HFF-Myc (cell line): ENCODE results near the gene CCDC201.

Source experiments
- DNase-seq: peaks from one replicate; pipeline ENCODE4 v3.0.0-alpha.2; 2011; ENCODE audit warnings: low read depth; ENCODE audit errors: extremely low read depth
- H3K4me3 ChIP-seq: replicated peaks from 2 replicates; pipeline ENCODE4 v1.5.1; 2011; ENCODE audit warnings: low read depth, mild to moderate bottlenecking, control low read depth, low read length
- TF ChIP-seq, protein P1 (sequence below): IDR thresholded peaks from 2 replicates; pipeline ENCODE4 v1.5.1; 2012; ENCODE audit warnings: mild to moderate bottlenecking, low read depth, low read length, control low read depth; ENCODE audit errors: missing control alignments

Gene CCDC201

DNA sequence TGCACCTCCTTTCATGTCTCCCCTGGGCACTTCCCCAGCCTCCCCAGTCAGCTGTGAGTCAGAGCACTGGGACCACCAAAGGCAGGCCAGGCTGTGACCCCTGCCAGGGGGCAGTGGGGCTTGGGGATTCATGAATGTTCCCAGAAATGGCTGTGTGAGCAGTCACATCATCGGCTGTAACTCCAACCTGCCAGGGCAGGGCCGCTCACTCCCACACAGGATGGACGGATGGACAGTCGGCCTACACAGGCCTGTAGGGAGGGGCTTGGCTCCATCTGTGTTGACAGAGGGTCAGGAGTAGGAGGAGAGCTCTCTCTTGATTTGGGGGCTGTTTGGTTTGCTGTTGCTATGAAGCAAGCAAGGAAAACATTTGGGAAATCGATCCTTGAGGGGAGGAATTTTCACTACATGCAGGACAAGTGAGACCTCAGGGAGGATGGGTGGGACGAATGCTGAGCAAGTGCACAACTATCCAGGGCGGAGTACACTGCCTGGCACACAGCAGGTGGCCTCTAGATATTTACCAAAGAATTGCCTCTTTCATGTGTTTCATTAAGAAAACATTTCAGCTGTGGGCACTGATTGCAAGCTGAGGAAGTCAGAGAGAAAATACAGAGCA, 12.5 kb upstream of the CCDC201 start:
- H3K4me3 ChIP-seq: no peak overlapping the region
- DNase-seq: no peak
- TF ChIP-seq, protein P1, sequence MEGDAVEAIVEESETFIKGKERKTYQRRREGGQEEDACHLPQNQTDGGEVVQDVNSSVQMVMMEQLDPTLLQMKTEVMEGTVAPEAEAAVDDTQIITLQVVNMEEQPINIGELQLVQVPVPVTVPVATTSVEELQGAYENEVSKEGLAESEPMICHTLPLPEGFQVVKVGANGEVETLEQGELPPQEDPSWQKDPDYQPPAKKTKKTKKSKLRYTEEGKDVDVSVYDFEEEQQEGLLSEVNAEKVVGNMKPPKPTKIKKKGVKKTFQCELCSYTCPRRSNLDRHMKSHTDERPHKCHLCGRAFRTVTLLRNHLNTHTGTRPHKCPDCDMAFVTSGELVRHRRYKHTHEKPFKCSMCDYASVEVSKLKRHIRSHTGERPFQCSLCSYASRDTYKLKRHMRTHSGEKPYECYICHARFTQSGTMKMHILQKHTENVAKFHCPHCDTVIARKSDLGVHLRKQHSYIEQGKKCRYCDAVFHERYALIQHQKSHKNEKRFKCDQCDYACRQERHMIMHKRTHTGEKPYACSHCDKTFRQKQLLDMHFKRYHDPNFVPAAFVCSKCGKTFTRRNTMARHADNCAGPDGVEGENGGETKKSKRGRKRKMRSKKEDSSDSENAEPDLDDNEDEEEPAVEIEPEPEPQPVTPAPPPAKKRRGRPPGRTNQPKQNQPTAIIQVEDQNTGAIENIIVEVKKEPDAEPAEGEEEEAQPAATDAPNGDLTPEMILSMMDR: no peak

DNA sequence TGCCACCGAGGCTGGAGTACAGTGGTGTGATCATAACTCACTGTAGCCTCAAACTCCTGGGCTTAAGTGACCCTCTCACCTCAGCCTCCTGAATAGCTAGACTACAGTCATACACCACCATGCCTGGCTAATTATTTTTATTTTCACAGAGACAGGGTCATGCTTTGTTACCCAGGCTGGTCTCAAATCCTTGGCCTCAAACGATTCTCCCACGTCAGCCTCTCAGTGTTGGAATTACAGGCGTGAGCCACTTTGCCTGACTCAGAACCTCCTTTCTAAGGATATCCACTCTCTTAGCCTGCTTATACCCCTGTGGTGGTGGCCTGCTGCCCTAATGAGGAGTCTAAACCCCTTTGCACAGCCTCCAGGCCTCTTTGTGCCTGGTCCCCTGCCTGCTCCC, 11.3 kb upstream of the CCDC201 start:
- DNase-seq: no peak
- TF ChIP-seq, protein P1: no peak
- no peak overlapping the region for H3K4me3 ChIP-seq

DNA sequence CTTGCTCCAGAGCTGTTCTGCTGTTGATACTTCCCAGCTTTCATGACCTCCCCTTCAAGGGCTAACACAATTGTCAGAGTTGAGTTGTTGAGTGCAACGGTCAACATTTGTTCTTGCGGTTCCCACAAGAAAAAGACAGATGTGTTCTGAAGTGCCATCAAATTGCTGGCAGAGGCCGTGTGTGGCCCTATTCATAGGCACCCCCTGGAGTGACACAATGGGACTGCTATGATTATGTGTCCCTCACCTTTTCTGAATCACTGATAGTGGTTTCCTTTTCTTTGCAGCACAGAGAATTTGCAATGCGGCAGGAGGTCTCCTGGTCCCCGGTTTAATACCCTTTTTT, 9.6 kb upstream of the CCDC201 start:
- no peak overlapping the region for H3K4me3 ChIP-seq
- no peak for DNase-seq

DNA sequence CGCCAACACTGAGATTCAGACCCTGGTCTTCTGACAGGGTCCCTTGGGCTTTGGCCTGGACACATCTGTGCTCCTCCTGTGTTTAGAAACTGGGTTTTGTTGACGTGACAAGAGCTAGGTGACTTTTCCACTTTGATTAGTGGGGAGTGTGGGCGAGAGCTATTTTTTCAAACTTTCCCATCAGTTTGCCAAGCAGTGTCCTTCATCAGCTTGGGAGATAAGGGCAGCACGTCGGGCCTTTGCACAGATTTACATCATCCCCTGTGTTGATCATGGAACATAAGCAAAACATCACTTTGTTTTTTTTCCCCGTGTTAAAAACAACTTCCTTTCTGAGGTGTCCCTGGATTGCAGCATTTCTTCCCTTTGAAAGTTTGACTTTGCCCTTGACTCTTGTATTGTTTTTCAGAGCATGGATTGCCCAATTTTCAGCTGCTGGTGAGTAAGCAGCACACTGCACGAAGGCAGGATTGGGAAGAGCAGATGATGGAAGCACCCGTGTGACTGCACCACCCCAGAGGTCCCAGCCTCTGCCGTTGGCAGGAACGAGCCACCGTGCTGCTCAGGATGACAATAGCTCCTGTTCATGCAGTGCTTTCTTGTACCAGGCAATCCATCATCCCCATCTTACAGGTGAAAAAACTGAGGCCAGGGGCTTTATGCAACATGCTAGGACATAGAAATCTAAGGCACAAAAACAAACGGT, 9.0 kb upstream of the CCDC201 start:
- H3K4me3 ChIP-seq: no peak overlapping the region
- no peak for DNase-seq
- TF ChIP-seq, protein P1: no peak

More for the DNA sequence above, 9.6 kb upstream of the CCDC201 start:
- TF ChIP-seq, protein P1: no peak

DNA sequence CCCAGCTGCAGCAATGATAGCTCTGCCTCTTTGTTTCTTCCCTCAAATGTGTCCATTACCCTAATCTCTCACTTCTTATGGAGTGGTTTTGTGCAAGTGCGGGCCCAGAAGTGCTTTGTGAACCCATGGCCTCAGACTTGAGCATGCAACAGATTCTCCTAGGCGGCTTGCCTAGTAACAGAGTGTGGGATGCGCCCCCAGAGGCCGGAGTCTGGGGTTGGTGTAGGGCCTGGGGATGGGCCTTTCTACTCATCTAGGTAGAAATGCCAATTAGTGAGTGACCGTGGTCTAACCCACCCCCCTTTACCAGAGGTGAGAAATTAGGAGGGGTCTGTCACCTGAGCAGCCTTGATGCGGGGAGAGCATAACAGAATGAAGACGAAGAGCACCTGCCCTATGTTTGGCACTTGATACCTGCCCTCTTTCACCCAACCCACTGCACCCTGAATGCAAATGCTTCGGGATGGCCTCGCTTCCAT, 8.4 kb upstream of the CCDC201 start:
- TF ChIP-seq, protein P1: no peak
- no peak for DNase-seq
- no peak overlapping the region for H3K4me3 ChIP-seq

DNA sequence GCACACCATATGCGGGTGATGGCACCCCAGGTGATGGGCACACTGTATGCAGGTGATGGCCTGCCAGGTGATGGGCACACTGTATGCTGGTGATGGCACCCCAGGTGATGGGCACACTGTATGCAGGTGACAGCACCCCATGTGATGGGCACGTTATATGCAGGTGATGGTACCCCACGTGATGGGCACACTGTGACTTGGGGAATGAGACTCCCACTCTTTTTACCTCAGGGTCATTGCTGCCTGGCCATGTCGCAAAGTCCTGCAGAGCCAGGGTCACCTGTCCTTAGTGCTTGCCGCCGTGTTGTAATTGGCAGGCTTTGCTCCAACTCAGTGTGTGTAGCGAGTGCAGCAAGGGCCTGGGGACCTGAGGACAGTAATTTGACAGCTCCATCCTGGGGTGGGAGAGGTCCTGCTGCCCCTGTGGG, 7.6 kb upstream of the CCDC201 start:
- H3K4me3 ChIP-seq: no peak overlapping the region
- DNase-seq: no peak
- TF ChIP-seq, protein P1: no peak
